NCI-H128 (cell line): ENCODE measurements around the gene PRIM2.
"Not testable (repeated sequence)": the region's sequence is repeated elsewhere in the genome, so short reads cannot be mapped to it uniquely, and the experiment has no call there.

ENCODE experiments used
- DNase-seq: peaks from one replicate; lab custom pipeline; 2025; ENCODE audit not compliant: unreplicated experiment; lab: John Stamatoyannopoulos, UW

Gene PRIM2

GRCh38 chr6:57359766-57360165, 42.3 kb downstream of the PRIM2 start:
- not testable (repeated sequence) for DNase-seq

DNA sequence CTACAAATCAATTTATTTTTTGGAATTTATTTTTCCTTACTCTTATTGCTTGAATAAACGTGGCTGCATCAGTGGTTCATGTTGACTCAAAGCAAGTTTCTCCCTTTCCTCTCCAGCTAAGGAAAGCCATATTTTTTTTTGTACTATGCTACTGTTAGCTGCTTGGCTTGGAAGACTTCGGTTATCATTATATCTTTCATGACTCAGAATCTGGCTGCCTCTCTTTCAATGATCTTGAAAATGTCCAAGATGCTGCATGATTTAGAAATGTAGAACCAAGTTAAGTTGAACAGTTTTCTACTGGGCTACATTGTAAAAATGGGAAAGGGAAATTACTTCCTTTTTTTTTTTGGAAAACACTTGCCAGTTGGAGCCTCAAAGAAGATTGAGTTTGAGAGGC, 44.9 kb downstream of the PRIM2 start:
- not testable (repeated sequence) for DNase-seq

DNA sequence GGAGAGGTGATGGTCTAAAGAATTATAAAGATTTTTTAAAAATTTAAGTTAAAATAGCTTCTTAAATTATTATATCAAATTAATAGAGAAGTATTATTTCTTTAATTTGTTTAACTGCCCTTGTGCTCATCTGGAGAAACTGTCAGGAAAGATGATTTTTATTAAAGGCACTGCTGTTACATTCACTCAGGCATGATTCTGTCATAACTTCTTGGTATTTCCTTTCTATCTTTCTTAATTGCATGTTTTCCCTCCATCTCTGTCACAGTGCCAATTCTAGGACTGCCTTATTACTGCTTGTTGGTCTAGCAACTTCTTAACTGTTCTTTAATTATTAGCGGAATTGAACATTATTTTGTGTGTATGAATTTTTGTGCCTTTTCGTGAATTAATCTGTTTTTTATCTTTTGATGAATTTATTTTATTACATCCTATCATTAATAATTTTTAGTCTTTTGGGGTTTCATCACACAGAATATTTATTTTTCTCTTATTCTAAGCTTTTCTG, 47.7 kb downstream of the PRIM2 start:
- not testable (repeated sequence) for DNase-seq

DNA sequence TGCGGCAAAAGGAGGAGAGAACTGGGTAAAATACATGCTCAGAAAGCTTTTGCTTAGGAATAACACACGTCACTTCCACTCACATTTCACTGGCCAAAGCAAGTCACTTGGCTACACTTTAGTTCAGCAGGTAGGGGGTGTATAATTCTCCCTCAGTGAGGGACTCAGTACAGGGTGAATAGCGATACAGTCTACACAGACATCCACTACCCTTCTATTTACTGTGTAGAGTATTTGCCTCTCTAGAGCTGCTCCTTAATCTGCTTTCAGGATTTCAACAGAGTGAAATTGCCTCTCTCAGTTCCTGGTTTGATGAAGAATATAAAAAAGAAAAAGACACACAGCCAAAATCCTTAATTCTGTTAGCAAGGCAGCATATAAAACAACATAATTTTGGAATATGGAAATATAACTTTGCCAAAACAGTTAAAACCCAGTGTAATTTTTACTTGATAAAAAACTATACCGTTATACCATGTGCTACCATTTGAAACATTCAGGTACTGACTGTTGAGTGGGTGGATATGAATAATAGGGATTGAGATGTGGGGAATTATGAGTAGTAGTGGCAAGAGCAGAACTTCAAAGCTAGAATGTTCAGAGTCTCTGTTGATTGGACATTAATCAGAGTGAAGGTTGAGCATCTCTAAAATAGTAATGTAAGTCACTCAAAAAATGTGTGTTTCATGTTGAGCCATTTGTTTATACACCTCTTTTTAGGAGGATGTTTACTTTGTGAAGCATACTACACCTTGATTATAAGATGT, 51.7 kb downstream of the PRIM2 start:
- DNase-seq = not testable (repeated sequence)

DNA sequence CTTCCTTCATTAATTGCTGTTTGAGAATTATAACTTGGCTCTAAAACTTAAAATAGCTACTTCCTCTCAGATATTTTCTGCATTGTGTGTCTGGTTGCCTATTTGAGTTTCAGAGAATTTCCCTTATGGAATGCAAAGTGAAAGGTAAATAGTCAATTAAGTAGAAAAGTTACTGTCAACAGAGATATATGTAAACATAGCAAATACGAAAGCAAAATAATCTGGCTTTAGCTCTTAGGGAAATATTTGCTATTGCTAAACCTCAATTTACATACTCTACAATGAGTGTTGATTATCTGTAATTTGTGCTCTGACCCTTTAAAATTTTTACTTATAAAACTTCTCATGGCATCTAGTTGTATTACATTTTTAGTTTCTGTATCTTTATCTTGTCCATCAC, 54.3 kb downstream of the PRIM2 start:
- DNase-seq = not testable (repeated sequence)

DNA sequence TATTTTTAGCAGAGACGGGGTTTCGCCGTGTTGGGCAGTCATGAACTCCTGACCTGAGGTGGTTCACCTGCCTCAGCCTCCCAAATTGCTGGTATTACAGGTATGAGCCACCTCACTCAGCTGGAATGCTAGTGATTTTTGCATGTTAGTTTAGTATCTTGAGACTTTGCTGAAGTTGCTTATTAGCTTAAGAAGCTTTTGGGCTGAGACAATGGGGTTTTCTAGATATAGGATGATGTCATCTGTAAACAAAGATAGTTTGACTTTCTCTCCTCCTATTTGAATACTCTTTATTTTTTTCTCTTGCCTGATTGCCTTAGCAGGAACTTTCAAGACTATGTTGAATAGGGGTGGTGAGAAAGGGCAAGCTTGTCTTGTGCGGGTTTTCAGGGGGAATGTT, 57.3 kb downstream of the PRIM2 start:
- DNase-seq = not testable (repeated sequence)

- DNase-seq = not testable (repeated sequence)
Measured at GRCh38 chr6:57376083-57376482, 58.7 kb downstream of the PRIM2 start.

DNA sequence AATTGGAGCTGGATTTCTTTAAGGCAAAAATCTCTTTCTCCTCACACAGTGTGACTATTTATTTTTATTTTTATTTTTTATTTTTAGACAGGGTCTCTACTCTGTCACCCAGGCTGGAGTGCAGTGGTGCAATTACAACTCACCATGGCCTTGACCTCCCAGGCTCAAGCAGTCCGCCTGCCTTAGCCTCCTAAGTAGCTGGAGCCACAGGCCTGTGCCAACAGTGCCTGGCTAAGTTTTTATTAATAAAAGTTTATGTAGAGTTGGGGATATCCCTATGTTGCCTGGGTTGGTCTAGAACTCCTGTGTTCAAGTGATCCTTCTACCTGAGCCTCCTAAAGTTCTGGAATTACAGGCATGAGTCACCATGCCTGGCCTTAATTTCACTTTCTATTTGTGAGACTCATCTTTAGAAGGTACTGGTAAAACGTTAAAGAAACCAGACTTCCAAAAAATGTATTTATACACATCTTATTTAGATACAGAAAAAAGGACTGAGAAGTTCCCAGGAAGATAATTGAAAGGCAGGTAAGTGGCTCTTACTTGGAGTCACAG, 71.7 kb downstream of the PRIM2 start:
- not testable (repeated sequence) for DNase-seq

DNA sequence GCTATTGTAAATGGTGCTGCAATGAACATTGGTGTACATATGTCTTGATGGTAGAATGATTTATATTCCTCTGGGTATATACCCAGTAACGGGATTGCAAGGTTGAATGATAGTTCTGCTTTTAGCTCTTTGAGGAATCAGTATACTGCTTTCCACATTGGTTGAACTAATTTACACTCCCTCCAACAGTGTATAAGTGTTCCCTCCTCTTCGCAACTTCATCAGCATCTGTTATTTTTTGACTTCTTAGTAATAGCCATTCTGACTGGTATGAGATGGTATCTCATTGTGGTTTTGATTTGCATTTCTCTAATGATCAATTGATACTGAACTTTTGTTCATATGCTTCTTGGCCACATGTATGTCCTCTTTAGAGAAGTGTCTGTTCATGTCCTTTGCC, 73.4 kb downstream of the PRIM2 start:
- DNase-seq = not testable (repeated sequence)

DNA sequence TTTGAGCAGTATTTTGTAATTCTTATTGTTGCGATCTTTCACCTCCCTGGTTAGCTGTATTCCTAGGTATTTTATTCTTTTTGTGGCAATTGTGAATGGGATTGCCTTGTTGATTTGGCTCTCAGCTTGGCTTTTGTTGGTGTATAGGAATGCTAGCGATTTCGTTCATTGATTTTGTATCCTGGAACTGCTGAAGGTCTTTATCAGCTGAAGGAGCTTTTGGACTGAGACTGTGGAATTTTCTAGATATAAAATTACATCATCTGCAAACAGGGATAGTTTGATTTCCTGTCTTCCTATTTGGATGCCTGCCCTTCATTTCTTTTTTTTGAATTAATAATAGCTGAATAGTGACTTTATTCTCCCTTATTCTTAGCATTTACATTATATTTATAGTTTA, 74.6 kb downstream of the PRIM2 start:
- not testable (repeated sequence) for DNase-seq

DNA sequence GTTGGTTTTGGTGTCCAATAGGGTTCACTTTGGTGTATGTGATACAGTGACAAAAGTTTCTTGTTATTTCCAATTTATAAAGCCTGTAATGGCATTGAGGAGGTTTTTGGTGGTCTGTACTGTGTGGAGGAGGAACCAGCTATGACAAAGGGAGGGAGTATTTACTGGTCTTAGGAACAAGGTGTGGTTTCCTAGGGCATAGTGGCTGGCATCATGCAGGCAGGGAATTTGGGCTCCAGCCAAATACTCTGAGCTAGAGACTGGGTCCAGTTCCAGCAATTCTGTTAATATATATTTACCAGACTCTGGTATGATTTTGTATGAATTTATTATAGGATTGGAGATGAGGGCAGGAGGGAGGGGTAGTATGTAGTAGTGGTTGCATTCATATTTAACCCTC, 101.9 kb downstream of the PRIM2 start:
- not testable (repeated sequence) for DNase-seq

DNA sequence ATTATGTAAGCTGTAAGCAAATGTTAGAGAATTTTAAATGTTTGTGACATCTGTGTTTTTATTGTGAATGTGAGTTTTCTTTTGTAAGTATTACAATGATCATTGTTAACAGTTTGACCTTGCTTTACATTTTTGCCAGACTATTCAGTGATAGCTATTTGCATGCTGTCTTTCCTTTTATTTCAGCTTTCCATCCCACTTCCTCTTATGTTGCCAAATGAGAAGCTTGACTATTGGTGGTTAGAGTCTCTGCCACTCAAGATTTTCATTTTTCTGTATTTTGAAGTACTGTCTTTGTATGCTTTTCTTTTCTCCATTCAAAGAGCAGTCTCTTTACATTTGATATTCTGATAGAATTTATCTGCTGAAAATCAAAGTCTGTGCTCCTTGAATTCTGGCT, 104.1 kb downstream of the PRIM2 start:
- DNase-seq = no peak

- no peak for DNase-seq
Measured at GRCh38 chr6:57423468-57423867, 106.0 kb downstream of the PRIM2 start.

- DNase-seq = not testable (repeated sequence)
Measured at GRCh38 chr6:57431742-57432141, 114.3 kb downstream of the PRIM2 start.

- DNase-seq = no peak
Measured at GRCh38 chr6:57432157-57432556, 114.7 kb downstream of the PRIM2 start.

DNA sequence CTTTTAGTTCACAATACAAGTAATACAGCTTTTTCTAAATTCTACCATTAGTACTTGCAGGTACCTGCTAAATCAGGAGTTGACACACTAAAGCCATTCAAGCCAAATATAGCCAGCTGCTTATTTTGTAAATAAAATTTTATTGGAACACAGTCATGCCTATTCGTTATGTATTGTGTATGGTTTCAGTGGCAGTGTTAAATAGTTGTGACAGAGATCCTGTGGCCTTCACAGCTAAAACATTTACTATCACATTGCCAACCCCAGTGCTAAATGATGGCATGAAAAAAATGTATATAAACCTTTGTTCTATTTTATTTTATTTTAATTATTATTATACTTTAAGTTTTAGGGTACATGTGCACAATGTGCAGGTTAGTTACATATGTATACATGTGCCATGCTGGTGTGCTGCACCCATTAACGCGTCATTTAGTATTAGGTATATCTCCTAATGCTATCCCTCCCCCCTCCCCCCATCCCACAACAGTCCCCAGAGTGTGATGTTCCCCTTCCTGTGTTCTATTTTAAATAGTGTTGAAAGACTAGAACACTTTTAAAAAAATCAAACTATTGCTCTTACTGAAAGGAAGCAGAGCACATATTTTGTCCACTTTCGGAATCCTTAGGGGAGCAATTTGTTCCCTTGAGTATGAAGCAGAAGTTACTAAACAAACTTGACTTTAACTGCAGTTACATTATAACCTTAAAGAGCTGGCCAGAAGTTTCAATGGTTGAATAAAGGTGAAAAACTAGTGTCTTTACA, 115.7 kb downstream of the PRIM2 start:
- no peak for DNase-seq

GRCh38 chr6:57433790-57434189, 116.4 kb downstream of the PRIM2 start:
- not testable (repeated sequence) for DNase-seq

DNA sequence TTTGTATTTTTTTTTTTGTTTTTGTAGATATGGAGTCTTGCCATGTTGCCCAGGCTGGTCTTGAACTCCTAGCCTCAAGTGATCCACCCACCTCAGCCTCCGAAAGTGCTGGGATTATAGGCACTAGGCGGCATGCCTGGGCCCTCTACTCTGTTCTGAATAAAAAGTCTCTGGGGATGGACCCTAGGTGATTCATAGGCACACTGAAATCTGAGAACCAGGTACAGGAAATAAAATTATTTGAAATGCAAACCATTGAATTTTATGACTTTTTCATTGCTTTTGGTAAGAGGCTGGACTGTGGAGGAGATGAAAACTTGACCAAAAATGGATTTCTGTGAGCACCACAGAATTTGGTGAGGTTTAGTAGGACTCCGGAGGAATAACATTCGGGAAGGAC, 117.5 kb downstream of the PRIM2 start:
- DNase-seq = no peak

DNA sequence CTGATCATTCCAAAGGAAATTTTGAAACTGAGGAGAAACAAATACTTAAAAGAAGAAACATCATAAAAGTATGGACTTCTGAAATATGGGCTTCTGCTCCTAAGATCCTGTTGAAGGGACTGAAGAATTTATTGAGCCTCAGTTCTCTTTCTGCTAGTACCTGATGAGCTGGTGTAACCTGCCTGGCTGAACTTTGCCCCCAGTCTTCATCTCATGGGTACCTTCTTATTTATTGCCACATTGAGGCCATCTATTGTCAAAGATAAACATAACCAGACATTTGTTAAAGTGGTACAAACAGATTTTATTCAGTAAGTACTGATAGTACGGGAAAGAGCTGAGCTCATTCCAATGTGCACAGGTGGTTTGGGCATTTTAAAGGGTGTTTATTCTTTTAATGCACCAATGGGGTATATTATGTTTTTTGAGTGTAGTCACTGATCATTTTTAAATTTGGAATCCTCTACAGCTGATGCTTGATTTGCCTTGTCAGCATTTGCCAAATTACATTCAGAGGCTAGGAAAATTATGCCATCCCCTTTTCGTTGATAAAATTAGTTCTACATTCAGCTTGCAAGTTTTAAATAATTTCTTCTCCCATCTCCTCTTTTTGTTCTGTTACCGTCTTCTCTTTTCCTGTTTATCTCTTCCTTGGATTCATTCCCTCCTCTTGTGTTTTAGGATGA, 118.2 kb downstream of the PRIM2 start:
- no peak for DNase-seq

- DNase-seq = not testable (repeated sequence)
Measured at GRCh38 chr6:57440735-57441134, 123.3 kb downstream of the PRIM2 start.

- not testable (repeated sequence) for DNase-seq
Measured at GRCh38 chr6:57442133-57442532, 124.7 kb downstream of the PRIM2 start.
